Left renal cortex interstitium (tissue), 4 donors: ENCODE measurements around the gene NADK2. TPM values are rescaled to one million over a fixed set of nuclear protein-coding genes. Genes with fewer than 3 reads are reported as not detected.

Source experiments
- DNase-seq, 4 donors: peaks; one replicate each; pipeline ENCODE4 v3.0.0-alpha.2; 2013; ENCODE audit warnings: low read depth in 4 of 4, low spot score in 2 of 4, missing footprints in 1 of 4
- polyA plus RNA-seq, 4 donors: library from polyadenylated mRNA; unstranded; fragments of 120-200 nt; gene quantifications; one replicate each; pipeline ENCODE4 v1.2.1, GENCODE V29; 2013; ENCODE audit not compliant: insufficient read length in 4 of 4

Gene NADK2
- polyA plus RNA-seq, 4 donors, result 46.3 to 59.8 (median 51.7) TPM

- no peak for DNase-seq
Measured at GRCh38 chr5:36172599-36172998, 69.1 kb downstream of the NADK2 start.

GRCh38 chr5:36170832-36171424 is 70.8 kb downstream of the NADK2 start:
- DNase-seq, result no peak

- DNase-seq, result no peak
Measured at GRCh38 chr5:36168737-36169136, 73.0 kb downstream of the NADK2 start.

GRCh38 chr5:36164461-36164860 is 77.3 kb downstream of the NADK2 start:
- no peak for DNase-seq

- no peak for DNase-seq
Measured at GRCh38 chr5:36162810-36163486, 78.8 kb downstream of the NADK2 start.

GRCh38 chr5:36161361-36161760 is 80.4 kb downstream of the NADK2 start:
- no peak for DNase-seq

GRCh38 chr5:36160617-36161016 is 81.1 kb downstream of the NADK2 start:
- no peak for DNase-seq

GRCh38 chr5:36158144-36158543 is 83.6 kb downstream of the NADK2 start:
- DNase-seq, result no peak

GRCh38 chr5:36156619-36157018 is 85.1 kb downstream of the NADK2 start:
- no peak for DNase-seq

- DNase-seq, result no peak
Measured at GRCh38 chr5:36156121-36156601, 85.6 kb downstream of the NADK2 start.

- DNase-seq, result no peak
Measured at GRCh38 chr5:36155291-36155690, 86.4 kb downstream of the NADK2 start.

GRCh38 chr5:36153726-36154125 is 88.0 kb downstream of the NADK2 start:
- no peak for DNase-seq

GRCh38 chr5:36153298-36153677 is 88.4 kb downstream of the NADK2 start:
- DNase-seq, result no peak

- peak in 2 of 4 donors; percentile 14 to 69 for DNase-seq
Measured at GRCh38 chr5:36152324-36153297, 89.1 kb downstream of the NADK2 start.

- DNase-seq, result peak; percentile 90 to 98 (median 96)
Measured at GRCh38 chr5:36151434-36152323, 90.0 kb downstream of the NADK2 start, which contains the start of the genes LMBRD2 and SKP2. LMBRD2 (minus strand) TSS chr5:36151887; CDS start chr5:36143349, 8,538 bp downstream. SKP2 (plus strand) TSS chr5:36152111; CDS start chr5:36152263, 152 bp downstream.

- peak in 3 of 4 donors; percentile 11 to 31 (median 21) for DNase-seq
Measured at GRCh38 chr5:36150676-36151433, 90.9 kb downstream of the NADK2 start.

- DNase-seq, result no peak
Measured at GRCh38 chr5:36147681-36148080, 94.0 kb downstream of the NADK2 start.

- DNase-seq, result no peak
Measured at GRCh38 chr5:36146390-36146789, 95.3 kb downstream of the NADK2 start.

GRCh38 chr5:36145311-36145710 is 96.4 kb downstream of the NADK2 start:
- DNase-seq, result no peak
